ENCODE data around the gene CRYAA. TPM values are rescaled to one million over a fixed set of nuclear protein-coding genes. Genes with fewer than 3 reads are reported as not detected.

The CRYAA gene
- total RNA-seq, 1 donor from 2014 or later: not detected

GRCh38 chr21:43188592-43189210 lies 19.9 kb downstream of the CRYAA start:
- Histone ChIP-seq H3K9me3 (ENCODE audit: low read depth) (no peaks in the 10 kb centered on the region), H3K9ac (no peak overlapping the region), H3K4me3 (no peak overlapping the region), H3K4me1 (no peaks in the 10 kb centered on the region), H3F3A (ENCODE audit: low read depth) (no peaks in the 10 kb centered on the region), H3K79me2 (ENCODE audit: low read depth) (no peaks in the 10 kb centered on the region), H3K27me3 (no peaks in the 10 kb centered on the region), H3K27ac (no peak overlapping the region), H2AFZ (replicated peaks) (no peak overlapping the region), H4K20me1 (ENCODE audit: low read depth) (no peaks in the 10 kb centered on the region), H3K36me3 (no peaks in the 10 kb centered on the region), H3K4me2 (no peak overlapping the region)
- H3K27ac Mint-ChIP-seq: no peak overlapping the region
- no peak overlapping the region for H3K4me3 Mint-ChIP-seq
- peaks cover 3% of the 10 kb centered on the region for H3K4me1 Mint-ChIP-seq
- peaks cover 6% of the 10 kb centered on the region for H3K9me3 Mint-ChIP-seq
- DNase-seq (ENCODE audit: low spot score): no peak
- H3K36me3 Mint-ChIP-seq: no peaks in the 10 kb centered on the region
- TF ChIP-seq CTCF (IDR thresholded peaks at IDR 0.05): no peak
- H3K27me3 Mint-ChIP-seq (ENCODE audit: insufficient read depth, low read depth): peaks cover 12% of the 10 kb centered on the region

GRCh38 chr21:43189936-43190335 lies 21.1 kb downstream of the CRYAA start:
- H3K36me3 ChIP-seq: no peaks in the 10 kb centered on the region
- Mint-ChIP-seq H3K36me3 (no peaks in the 10 kb centered on the region), H3K4me1 (peaks cover 10% of the 10 kb centered on the region), H3K27me3 (ENCODE audit: insufficient read depth, low read depth) (peaks cover 19% of the 10 kb centered on the region), H3K4me3 (no peak overlapping the region), H3K9me3 (peaks cover 6% of the 10 kb centered on the region), H3K27ac (no peak overlapping the region)
- no peak for DNase-seq (ENCODE audit: low spot score)
- no peaks in the 10 kb centered on the region for H3K79me2 ChIP-seq (ENCODE audit: low read depth)
- no peaks in the 10 kb centered on the region for H3K4me1 ChIP-seq
- no peak overlapping the region for H3K4me3 ChIP-seq
- no peak overlapping the region for H3K9ac ChIP-seq
- H2AFZ ChIP-seq (replicated peaks): no peak overlapping the region
- no peak overlapping the region for H3K27ac ChIP-seq
- H3F3A ChIP-seq (ENCODE audit: low read depth): no peaks in the 10 kb centered on the region
- no peak overlapping the region for H3K4me2 ChIP-seq
- no peaks in the 10 kb centered on the region for H3K9me3 ChIP-seq (ENCODE audit: low read depth)
- no peak for TF ChIP-seq EZH2 (IDR thresholded peaks at IDR 0.05)
- TF ChIP-seq EZH2phosphoT487 (IDR thresholded peaks at IDR 0.05): no peak
- TF ChIP-seq CTCF (IDR thresholded peaks at IDR 0.05): no peak
- no peaks in the 10 kb centered on the region for H3K27me3 ChIP-seq
- H4K20me1 ChIP-seq (ENCODE audit: low read depth): no peaks in the 10 kb centered on the region

DNA sequence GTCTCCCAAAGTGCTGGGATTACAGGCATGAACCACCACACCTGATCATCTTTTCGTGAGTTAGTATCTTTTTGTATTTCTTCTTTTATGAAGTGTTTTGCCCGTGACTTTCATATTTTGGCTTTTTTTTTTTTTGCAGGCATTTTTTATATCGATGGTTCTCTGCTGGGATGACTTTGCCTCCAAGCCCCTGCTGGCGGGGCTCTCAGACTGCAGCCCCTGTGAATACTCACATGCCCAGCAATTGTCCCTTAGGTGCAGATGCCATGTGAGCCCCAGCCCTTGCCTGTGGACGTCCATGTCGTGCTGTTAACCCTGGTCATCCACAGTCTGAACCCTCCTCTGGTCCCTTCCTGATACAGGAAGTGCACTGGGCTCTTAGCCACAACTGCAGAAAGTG lies 21.7 kb downstream of the CRYAA start:
- H3F3A ChIP-seq (ENCODE audit: low read depth): no peaks in the 10 kb centered on the region
- no peak for DNase-seq (ENCODE audit: low spot score)
- TF ChIP-seq EZH2phosphoT487 (IDR thresholded peaks at IDR 0.05) (no peak), CTCF (IDR thresholded peaks at IDR 0.05) (no peak), EZH2 (IDR thresholded peaks at IDR 0.05) (no peak)
- no peak overlapping the region for H2AFZ ChIP-seq (replicated peaks)
- no peaks in the 10 kb centered on the region for H3K79me2 ChIP-seq (ENCODE audit: low read depth)
- H3K27ac ChIP-seq: no peak overlapping the region
- H4K20me1 ChIP-seq (ENCODE audit: low read depth): no peaks in the 10 kb centered on the region
- no peak overlapping the region for H3K9ac ChIP-seq
- H3K27me3 ChIP-seq: no peaks in the 10 kb centered on the region
- H3K4me2 ChIP-seq: no peak overlapping the region
- H3K36me3 ChIP-seq: no peaks in the 10 kb centered on the region
- peaks cover 16% of the 10 kb centered on the region for H3K4me1 Mint-ChIP-seq
- H3K27me3 Mint-ChIP-seq (ENCODE audit: insufficient read depth, low read depth): peaks cover 19% of the 10 kb centered on the region
- no peaks in the 10 kb centered on the region for H3K9me3 ChIP-seq (ENCODE audit: low read depth)
- peaks cover 6% of the 10 kb centered on the region for H3K9me3 Mint-ChIP-seq
- H3K4me3 ChIP-seq: no peak overlapping the region
- no peak overlapping the region for H3K27ac Mint-ChIP-seq
- no peak overlapping the region for H3K4me3 Mint-ChIP-seq
- H3K4me1 ChIP-seq: no peaks in the 10 kb centered on the region
- H3K36me3 Mint-ChIP-seq: no peaks in the 10 kb centered on the region
